Smooth muscle cell (in vitro differentiated cells): ENCODE data around the gene SUPT5H. TPM values are rescaled to one million over a fixed set of nuclear protein-coding genes. Genes with fewer than 3 reads are reported as not detected.
"Not testable (repeated sequence)": the region's sequence is repeated elsewhere in the genome, so short reads cannot be mapped to it uniquely, and the experiment has no call there.

Experiments
- DNase-seq: peaks from one replicate; lab custom pipeline; 2025; ENCODE audit not compliant: unreplicated experiment; lab: John Stamatoyannopoulos, UW
- H2AFZ ChIP-seq: fragments of 200-600 bp; sonication (generic); 2 replicates; pipeline ENCODE4 v1.6.0; 2016; ENCODE audit warnings: antibody characterized with exemption, low read depth, mild to moderate bottlenecking
- H3F3A ChIP-seq: fragments of 200-600 bp; sonication (generic); 2 replicates; pipeline ENCODE4 v1.6.0; 2017; ENCODE audit warnings: antibody characterized with exemption, low read depth
- H3K27ac ChIP-seq: fragments of 200-600 bp; sonication (generic); 2 replicates; pipeline ENCODE4 v1.5.1; 2016; ENCODE audit warnings: low read depth, mild to moderate bottlenecking
- H3K27me3 ChIP-seq: fragments of 200-600 bp; sonication (generic); 2 replicates; pipeline ENCODE4 v1.6.1; 2016; ENCODE audit warnings: low read depth, mild to moderate bottlenecking
- H3K36me3 ChIP-seq: fragments of 200-600 bp; sonication (generic); 2 replicates; pipeline ENCODE4 v1.5.1; 2016; ENCODE audit warnings: low read depth
- H3K4me1 ChIP-seq: fragments of 200-600 bp; sonication (generic); 2 replicates; pipeline ENCODE4 v1.5.1; 2016; ENCODE audit warnings: low read depth
- H3K4me2 ChIP-seq: fragments of 200-600 bp; sonication (generic); 2 replicates; pipeline ENCODE4 v1.6.0; 2016; ENCODE audit warnings: mild to moderate bottlenecking
- H3K4me3 ChIP-seq: fragments of 200-600 bp; sonication (generic); 2 replicates; pipeline ENCODE4 v1.5.1; 2016; ENCODE audit warnings: mild to moderate bottlenecking
- H3K79me2 ChIP-seq: fragments of 200-600 bp; sonication (generic); 2 replicates; pipeline ENCODE4 v1.6.0; 2016; ENCODE audit warnings: low read depth, mild to moderate bottlenecking
- H3K9ac ChIP-seq: fragments of 200-600 bp; sonication (generic); 2 replicates; pipeline ENCODE4 v1.6.0; 2016; ENCODE audit warnings: low read depth
- H3K9me3 ChIP-seq: fragments of 200-600 bp; sonication (generic); replicated peaks from 2 replicates; pipeline ENCODE4 v1.5.1; 2016; ENCODE audit warnings: low read depth
- H4K20me1 ChIP-seq: fragments of 200-600 bp; sonication (generic); 2 replicates; pipeline ENCODE4 v1.6.0; 2016; ENCODE audit warnings: low read depth
- WGBS: methylation state at CpG from one replicate; pipeline ENCODE4 v1.1.7; 2016; ENCODE audit warnings: low lambda C conversion rate; 5-methylcytosine and 5-hydroxymethylcytosine counted together
- polyA plus RNA-seq: library from polyadenylated mRNA; unstranded; fragments of >200 nt; fragmentation: Nextera tagmentation; extraction: Ambion mirVana; gene quantifications from 2 replicates; pipeline ENCODE4 v1.2.1, GENCODE V29; 2016
- total RNA-seq: library from RNA; depleted of rRNA; stranded (reverse); fragments of >200 nt; gene quantifications from 2 replicates; pipeline ENCODE4 v1.2.3, GENCODE V29; 2014
- TF ChIP-seq, protein P1 (sequence below): fragments of 200-600 bp; sonication (generic); IDR thresholded peaks from 2 replicates; pipeline ENCODE4 v1.5.1; 2017; ENCODE audit warnings: borderline replicate concordance, mild to moderate bottlenecking, antibody characterized with exemption; ENCODE audit not compliant: insufficient read depth, poor library complexity, severe bottlenecking

The SUPT5H gene
- total and polyA plus RNA-seq, 2 experiments from 2014 or later = 44.9 to 134 TPM

DNA sequence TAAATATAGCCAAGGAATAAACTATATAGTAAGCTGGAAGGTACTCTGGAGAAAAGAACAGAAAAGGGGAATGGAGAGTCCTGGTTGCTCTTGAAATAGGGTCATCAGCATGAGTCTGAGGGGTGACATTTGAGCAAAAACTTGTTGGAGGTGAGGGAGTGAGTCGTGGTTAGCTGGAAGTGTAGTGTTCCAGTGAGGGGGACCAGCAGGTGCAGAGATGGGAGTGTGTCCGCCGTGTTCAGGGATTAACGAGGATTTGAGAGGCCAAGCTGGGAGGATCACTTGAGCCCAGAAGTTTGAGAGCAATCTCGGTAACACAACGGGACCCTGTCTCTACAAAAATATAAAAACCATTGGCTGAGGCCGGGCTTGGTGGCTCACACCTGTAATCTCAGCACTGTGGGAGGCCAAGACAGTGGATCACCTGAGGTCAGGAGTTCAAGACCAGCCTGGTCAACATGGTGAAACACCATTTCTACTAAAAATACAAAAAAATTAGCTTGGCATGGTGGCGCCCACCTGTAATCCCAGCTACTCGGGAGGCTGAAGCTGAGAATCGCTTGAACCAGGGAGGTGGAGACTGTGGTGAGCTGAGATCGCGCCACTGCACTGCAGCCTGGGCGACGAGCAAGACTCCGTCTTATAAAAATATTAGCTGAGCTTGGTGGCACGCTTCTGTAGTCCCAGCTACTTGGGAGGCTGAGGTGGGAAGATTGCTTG, 1.1 kb downstream of the SUPT5H start:
- no peak for DNase-seq
- Histone ChIP-seq H3F3A (peaks cover 9% of the 10 kb centered on the region), H3K9me3 (no peaks in the 10 kb centered on the region), H3K4me3 (peak overlapping the region; percentile 84), H3K36me3 (no peaks in the 10 kb centered on the region), H3K4me1 (peaks cover 11% of the 10 kb centered on the region), H3K27me3 (no peaks in the 10 kb centered on the region), H3K79me2 (peaks cover 68% of the 10 kb centered on the region), H4K20me1 (peaks cover 56% of the 10 kb centered on the region), H2AFZ (no peak overlapping the region), H3K4me2 (peak overlapping the region; percentile 97), H3K27ac (peak overlapping the region; percentile 88), H3K9ac (peak overlapping the region; percentile 97)
- 91% methylated on average over 16 of the region's 16 CpGs for WGBS
- TF ChIP-seq, protein P1, sequence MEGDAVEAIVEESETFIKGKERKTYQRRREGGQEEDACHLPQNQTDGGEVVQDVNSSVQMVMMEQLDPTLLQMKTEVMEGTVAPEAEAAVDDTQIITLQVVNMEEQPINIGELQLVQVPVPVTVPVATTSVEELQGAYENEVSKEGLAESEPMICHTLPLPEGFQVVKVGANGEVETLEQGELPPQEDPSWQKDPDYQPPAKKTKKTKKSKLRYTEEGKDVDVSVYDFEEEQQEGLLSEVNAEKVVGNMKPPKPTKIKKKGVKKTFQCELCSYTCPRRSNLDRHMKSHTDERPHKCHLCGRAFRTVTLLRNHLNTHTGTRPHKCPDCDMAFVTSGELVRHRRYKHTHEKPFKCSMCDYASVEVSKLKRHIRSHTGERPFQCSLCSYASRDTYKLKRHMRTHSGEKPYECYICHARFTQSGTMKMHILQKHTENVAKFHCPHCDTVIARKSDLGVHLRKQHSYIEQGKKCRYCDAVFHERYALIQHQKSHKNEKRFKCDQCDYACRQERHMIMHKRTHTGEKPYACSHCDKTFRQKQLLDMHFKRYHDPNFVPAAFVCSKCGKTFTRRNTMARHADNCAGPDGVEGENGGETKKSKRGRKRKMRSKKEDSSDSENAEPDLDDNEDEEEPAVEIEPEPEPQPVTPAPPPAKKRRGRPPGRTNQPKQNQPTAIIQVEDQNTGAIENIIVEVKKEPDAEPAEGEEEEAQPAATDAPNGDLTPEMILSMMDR = no peak

DNA sequence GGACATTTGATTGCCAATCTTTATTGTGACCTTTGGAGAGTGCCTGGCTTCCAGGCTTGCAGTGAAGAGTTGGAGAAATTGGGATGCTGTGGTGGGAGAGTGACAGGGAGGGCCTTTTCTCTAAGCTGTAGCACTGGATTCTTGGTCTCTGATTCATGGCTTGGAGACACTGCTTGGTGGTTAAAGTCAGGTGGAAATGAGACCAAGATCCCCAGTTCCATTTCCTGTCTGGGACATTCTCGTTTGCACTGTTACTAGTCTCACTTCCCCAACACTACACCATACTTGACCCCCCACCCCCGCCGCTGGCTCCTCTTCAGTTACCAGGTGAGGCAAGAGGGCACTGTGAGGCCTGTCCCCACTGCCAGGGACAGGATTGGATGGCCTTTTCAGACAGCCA, 2.9 kb downstream of the SUPT5H start:
- no peaks in the 10 kb centered on the region for H3K9me3 ChIP-seq
- no peak overlapping the region for H3K4me3 ChIP-seq
- H3K4me1 ChIP-seq = peaks cover 11% of the 10 kb centered on the region
- no peaks in the 10 kb centered on the region for H3K36me3 ChIP-seq
- H3K9ac ChIP-seq = peak overlapping the region; percentile 62
- H3F3A ChIP-seq = peaks cover 5% of the 10 kb centered on the region
- peak overlapping the region; percentile 88 for H3K27ac ChIP-seq
- peaks cover 85% of the 10 kb centered on the region for H3K79me2 ChIP-seq
- peak overlapping the region; percentile 97 for H3K4me2 ChIP-seq
- peaks cover 73% of the 10 kb centered on the region for H4K20me1 ChIP-seq
- DNase-seq = no peak
- TF ChIP-seq, protein P1 = no peak
- H2AFZ ChIP-seq = no peak overlapping the region
- H3K27me3 ChIP-seq = no peaks in the 10 kb centered on the region
- 74% methylated on average over 3 of the region's 3 CpGs for WGBS

DNA sequence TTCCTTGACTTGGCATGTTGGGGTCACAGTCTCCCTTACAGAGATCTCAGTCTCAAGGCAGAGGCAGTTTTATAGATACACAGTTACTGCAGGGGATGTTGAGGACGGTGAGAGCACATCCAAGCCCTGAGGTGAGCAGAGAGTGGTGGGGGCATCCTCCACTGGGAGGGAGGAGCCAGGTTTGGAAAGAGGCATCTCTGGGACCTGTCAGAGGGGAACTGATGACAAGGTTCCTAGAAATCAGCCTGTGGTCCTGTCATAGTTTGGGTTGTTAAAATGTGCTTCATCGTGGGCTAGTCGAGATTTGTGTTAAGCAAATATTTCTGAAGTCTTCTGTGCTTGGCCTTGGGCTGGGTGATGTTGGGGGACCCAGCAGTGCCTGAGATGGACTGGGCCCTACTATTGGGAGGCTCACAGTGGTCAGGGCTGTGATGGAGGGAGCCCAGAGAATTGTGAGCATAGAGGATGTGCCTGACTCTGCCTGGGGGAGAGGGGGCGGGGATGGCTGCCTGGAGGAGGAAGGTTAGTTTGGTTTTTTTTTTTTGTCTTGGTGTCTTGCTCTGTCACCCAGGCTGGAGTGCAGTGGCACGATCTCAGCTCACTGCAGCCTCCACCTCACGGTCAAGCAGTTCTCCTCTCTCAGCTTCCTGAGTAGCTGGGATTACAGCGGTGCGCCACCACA, 3.9 kb downstream of the SUPT5H start:
- TF ChIP-seq, protein P1 = no peak
- no peaks in the 10 kb centered on the region for H3K36me3 ChIP-seq
- H3K27me3 ChIP-seq = no peaks in the 10 kb centered on the region
- no peak overlapping the region for H2AFZ ChIP-seq
- peaks cover 5% of the 10 kb centered on the region for H3F3A ChIP-seq
- peaks cover 95% of the 10 kb centered on the region for H3K79me2 ChIP-seq
- H3K27ac ChIP-seq = peak overlapping the region; percentile 88
- H4K20me1 ChIP-seq = peaks cover 83% of the 10 kb centered on the region
- peaks cover 10% of the 10 kb centered on the region for H3K4me1 ChIP-seq
- no peak overlapping the region for H3K4me2 ChIP-seq
- WGBS = 89% methylated on average over 8 of the region's 8 CpGs
- H3K9ac ChIP-seq = peak overlapping the region; percentile 62
- H3K9me3 ChIP-seq = no peaks in the 10 kb centered on the region
- DNase-seq = no peak
- H3K4me3 ChIP-seq = no peak overlapping the region

DNA sequence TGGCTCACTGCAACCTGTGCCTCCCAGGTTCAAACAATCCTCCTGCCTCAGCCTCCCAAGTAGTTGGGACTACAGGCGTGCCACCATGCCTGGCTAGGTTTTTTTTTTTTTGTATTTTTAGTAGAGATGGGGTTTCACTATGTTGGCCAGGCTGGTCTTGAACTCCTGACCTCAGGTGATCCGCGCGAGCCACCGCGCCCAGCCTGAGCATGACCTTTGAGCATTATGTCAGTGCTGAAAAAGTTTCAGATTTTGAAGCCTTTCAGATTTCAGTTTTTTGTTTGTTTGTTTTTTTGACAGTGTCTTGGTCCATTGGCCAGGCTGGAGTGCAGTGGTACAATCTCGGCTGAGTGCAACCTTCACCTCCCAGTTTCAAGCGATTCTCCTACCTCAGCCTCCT, 5.9 kb downstream of the SUPT5H start:
- H3K79me2 ChIP-seq = peaks cover 91% of the 10 kb centered on the region
- not testable (repeated sequence) for H3K9me3 ChIP-seq

More for the DNA sequence above, 5.9 kb downstream of the SUPT5H start:
- not testable (repeated sequence) for H3K4me1 ChIP-seq, DNase-seq, H3K27me3 ChIP-seq, H3K4me2 ChIP-seq, H3K36me3 ChIP-seq, H3K27ac ChIP-seq, H3K9ac ChIP-seq, H3F3A ChIP-seq, H2AFZ ChIP-seq, H3K4me3 ChIP-seq
- peaks cover 94% of the 10 kb centered on the region for H4K20me1 ChIP-seq
- WGBS = 99% methylated on average over 8 of the region's 8 CpGs
